ELR (cell line): ENCODE results near the gene FXYD1.
"Not testable (repeated sequence)": the region's sequence is repeated elsewhere in the genome, so short reads cannot be mapped to it uniquely, and the experiment has no call there.

Experiments
- DNase-seq: peaks from one replicate; pipeline ENCODE4 v3.0.0-alpha.2; 2015; ENCODE audit warnings: low read depth

FXYD1 gene

DNA sequence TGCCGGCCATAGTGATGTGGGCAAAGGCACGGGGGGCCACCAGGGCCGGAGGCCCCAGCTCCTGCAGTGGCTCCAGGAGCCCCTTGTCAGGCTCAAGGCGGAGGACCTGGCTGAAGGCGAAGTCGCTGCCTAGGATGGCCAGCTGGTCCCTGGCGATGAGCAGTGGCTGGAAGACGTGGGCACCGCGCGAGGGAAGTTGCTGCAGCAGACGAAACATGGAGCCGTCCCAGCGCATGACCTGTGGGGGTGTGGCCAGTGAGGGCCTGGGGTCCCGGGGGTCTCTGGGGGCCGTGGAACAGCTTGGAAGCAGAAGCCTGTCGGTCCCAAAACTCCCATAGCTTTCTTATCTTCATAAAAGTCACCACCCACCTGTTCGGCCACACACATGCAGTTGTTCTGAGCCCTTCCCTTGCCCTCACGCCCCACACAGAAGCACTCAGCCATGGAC lies 13.3 kb upstream of the FXYD1 start:
- no peak for DNase-seq

DNA sequence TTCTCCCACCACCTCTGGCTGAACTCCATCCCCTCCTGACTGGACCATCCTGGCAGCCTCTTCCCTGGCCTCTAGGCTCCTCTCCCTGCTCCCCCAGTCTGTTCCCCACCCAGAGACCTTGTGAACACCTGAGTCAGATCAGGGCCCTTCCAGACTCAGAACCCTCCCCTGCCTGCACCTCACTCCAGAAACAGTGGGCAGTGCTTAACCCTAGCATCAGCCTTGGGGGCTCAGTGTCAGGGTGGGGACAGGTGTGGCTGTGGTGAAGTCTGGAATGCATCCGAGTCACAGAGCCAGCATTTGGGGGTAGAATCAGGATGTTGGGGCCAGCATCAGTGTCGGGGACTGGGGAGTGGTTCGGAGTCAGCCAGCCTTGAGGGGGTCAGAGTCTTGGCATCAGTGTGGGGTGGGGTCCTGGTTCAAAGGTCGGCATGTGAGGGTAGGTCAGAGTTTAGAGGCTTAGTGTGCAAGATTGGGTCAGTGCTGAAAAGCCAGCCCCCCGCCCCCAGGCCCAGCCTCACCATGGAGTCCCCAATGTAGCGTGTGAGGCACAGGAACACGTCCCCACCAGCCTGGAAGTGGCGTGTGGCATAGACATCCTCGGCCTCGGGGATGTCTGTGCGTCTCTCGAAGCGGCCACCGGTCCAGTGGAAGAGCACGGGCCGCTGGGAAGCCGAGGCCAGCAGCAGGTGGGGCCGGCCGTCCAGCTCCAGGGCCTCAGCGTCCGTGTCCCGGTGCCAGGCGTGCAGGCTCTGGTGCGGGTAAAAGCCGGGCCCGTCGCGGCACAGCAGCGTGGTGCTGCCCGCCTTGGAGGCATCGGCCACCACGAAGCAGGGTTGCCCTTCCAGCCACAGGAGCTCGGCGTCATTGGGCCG lies 12.6 kb upstream of the FXYD1 start:
- DNase-seq = no peak

DNA sequence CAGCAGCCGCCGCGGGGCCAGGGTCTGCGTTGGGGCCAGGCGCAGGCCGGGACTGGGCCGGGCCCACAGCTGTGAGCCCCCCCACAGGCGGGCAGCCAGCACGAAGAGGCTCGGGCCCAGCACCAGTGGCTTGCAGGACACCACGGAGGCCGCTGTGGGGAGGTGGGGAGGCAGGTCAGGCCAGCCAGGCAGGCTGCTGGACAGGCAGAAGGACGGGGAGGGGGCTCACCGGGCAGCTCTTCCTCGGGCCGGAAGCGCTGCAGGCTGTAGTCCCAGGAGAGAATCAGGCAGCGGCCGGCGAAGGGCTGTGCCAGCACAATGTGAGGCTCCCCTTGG lies 12.0 kb upstream of the FXYD1 start:
- DNase-seq = no peak

DNA sequence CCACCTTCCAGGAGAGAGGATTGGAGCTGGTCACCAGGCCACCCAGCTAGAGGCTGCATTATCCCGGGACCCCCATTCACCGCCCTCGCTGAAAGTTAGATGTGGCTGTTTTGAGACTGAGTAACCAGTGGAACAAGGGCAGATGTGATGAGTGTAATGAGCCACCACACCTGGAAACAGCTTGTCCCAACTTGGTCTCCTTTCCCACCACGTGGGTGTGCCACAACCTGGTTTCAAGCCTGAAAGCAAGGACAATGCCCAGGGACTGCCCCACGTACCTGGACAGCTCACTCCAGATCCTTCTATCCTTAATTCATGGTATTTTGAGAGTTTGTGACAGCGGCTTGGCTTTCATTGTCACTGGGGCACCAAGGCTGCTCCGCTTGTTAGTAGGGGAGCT lies 10.8 kb upstream of the FXYD1 start:
- no peak for DNase-seq

DNA sequence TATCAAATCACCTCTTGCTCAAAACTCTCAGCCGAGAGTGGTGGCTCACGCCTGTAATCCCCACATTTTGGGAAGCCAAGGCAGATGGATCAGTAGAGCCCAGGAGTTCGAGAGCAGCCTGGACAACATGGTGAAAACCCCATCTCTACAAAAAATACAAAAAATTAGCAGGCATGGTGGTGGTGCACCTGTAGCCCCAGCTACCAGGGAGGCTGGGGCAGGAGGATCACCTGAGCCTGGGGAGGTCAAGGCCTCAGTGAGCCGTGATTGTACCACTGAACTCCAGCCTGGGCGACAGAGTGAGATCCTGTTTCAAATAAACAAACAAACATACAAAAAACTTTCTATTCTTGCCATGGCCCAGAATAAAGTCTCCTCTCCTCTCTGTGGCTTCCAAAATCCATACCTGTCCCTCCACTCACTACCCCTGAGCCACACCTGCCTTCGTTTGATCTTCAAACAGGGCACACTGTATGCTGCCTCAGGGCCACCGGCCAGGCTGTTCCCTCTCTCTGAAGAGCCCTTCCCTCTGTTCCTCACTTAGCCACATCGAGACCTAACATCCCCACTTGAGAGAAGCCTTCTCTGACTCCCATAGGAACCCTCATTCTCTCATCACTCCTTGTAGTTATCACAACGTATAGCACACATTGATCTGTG lies 10.1 kb upstream of the FXYD1 start:
- DNase-seq = no peak

DNA sequence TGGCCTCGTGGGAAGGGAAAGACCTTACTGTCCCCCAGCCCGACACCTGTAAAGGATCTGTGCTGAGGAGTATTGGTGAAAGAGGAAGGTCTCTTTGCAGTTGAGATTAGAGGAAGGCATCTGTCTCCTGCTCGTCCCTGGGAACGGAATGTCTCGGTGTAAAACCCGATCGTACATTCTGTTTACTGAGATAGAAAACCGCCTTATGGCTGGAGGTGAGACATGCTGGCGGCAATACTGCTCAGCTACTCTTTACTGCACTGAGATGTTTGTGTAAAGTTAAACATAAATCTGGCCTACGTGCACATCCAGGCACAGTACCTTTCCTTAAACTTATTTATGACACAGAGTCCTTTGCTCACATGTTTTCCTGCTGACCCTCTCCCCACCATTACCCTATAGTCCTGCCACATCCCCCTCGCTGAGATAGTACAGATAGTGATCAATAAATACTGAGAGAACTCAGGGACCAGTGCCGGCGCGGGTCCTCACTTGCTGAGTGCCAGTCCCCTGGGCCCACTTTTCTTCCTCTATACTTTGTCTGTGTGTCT lies 8.8 kb upstream of the FXYD1 start:
- DNase-seq = not testable (repeated sequence)

DNA sequence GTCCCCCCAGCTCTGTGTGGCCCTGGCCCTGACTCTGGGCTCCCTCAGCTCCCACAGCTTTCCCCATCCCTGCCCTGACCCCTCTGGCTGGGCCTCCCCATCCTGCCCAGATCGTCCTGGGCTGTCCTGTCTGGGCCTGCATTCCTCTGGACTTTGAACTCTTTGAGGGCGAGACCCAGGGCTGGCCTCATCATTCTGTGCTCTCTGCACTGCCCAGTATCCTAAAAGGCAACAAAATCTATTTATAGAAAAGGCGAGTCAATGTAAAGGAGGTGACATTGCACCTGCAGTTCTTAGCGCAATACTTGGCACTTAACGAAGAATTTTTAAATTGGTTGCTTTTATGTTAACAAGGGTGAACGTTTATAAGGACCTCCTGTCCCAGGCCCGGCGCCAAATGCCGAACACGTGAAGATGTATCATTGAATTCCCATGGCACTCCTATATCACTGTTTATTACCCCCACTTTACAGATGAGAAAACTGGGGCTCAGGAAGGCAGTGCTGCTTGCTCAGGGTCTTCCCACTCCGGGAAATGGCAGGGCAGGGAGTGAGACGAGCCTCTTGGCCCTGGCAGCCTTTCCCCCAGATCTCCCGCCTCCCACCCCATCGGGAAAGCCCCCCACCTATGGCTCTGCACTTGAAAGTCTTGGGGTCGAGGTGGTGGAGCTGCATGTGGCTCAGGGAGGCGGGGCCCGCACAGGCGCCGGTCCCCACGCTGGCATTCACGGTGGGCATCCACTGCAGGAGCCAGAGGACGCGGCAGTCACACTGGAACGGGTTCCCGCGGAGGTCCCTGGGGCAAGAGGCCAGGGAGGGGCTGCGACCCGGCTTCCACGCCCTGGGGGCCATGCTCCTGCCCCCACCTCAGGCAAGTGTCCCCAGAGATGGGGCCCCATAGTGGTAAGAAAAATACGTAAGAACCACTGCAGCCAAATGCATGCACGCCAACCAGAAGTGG lies 7.6 kb upstream of the FXYD1 start:
- no peak for DNase-seq

DNA sequence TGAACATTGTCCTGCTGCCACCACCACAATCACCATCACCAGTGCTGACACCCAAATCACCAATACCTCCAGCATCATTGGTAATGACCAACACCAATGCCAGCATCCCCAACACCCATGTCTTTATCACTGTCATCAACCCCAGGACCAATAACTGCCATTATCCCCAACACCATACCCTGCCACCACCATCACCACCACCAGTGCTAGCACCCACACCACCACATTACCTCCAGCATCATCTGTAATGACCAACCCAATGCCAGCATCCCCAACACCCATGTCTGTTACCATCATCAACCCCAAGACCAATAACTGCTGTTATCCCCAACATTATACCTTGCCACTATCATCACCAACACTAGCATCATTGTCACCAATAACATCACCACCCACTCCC lies 6.4 kb upstream of the FXYD1 start:
- DNase-seq = no peak

DNA sequence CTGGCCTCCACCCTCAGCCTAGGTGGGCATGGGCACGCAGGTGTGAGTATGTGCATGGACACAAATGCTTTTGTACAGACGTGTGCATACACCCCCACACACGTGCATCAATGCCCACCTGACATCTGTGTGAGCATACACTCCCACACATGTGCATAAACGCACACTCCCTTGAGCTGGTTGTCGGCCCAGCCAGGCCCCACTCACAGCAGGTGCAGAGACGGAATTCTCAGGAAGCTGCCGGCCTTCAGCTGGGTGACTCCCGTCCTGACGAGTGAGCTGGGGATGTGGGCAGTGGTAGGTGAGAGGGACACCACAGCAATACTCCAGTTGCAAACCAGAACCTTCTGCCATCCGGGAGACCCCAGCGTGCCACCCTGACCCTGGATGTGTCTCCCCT lies 4.8 kb upstream of the FXYD1 start:
- no peak for DNase-seq

DNA sequence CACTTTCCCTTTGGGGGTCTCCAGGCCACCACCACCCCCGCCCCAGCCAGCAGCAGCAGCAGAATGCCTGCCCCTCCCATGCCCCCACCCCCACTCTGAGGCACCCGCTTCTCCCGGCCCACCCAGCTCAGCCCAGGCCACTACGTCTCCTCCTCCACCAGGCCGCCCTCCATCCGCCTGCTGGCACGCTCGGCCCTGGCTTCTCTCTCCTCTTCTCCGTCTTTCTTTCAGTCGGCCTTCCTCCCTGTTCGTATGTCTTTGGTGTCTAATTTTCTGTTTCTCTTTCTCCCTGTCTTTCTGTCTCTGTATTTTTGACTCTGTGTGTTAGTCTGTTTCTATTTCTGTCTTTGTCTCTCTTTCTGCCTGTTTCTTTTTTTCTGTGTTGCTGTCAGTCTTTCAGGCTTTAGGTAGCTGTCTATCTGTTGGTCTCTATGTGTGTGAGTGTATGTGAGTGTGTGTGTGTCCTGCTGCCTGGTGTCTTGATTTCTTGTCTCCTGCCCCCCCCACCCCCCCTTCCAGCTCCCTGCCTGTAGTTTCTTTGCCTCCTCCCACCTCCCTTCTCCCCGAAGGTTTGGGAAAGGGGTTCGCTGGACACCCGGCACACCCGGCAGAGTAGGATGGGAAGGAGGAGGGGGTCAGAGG lies 3.9 kb upstream of the FXYD1 start, which contains the start of gene LGI4:
LGI4 (minus strand) TSS at position 459 of the 642 bp plus-strand sequence; CDS start at position 80, 379 bp downstream.
- no peak for DNase-seq

DNA sequence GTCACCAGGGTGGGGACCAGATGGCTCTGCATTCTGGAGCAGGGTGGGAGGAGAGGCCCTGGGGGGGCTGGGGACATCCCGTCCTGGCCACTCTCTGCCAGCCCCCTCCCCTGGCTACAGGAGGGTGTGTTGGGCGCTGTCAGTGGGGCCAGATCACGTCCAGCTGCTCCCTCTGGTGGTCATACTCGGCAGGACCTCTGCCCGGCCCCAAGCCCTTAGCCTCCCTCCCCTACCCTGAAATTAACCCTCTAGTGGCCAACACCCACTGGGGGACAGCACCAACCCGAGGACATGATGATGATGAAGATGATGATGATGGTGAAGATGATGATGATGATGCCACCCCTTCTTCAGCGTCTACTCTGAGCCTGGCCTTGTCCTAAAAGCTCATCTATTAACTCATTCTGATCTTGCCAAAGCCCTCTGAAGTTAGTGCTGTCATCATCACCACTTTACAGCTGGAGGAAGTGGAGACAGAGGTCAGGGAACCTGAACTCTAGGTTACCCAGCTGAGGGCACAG lies 3.2 kb upstream of the FXYD1 start:
- DNase-seq = peak; percentile 67

DNA sequence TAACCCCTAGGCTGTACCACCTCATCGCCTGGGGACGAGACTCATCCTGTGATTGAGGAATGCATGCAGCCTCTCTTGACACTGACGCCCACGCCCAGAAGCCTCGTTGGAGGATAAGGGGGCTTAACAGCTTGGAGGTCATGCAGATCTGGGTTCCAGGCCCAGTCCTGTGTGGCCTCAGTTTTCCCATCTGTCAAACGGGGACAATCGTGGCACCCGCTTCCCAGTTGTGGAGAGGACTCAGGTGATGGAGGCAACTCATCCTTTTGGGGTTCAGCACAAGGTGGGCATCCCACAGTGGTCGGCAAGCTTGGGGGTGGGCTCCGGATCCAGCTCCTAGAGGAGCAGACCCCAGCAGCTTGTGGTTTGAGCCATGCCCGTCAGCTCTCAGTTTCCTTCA lies 2.4 kb upstream of the FXYD1 start:
- DNase-seq = no peak

DNA sequence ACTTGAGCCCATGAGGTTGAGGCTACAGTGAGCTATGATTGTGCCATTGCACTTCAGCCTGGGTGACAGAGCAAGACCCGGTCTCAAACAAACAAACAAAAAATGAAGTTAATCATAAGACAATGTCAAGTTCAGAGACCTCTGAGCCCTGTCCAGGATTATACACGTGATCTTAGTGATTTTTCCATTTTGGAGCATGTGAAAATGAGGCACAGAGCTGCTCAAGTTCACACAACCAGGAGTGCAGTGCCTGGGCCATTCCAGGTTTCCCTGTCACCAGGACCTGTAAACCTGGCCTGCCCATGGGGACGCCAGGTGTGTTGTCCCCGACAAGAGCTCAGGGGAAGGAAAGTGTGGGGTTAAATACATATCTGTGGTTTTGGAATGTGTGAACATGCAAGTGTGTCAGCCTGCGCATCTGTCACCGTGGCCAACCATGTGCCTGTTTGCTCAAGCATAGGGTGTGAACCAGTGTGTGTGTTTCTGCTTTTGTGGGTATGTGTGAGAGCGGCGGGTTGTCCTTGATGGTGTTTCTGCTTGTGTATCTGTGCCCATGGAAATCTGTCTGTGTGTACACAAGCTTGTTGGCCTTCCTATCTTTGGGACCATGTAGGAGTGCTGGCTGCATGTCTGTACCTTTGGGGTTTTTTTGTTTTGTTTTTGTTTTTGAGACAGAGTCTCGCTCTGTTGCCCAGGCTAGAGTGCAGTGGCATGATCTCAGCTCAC lies 1.5 kb upstream of the FXYD1 start:
- no peak for DNase-seq

DNA sequence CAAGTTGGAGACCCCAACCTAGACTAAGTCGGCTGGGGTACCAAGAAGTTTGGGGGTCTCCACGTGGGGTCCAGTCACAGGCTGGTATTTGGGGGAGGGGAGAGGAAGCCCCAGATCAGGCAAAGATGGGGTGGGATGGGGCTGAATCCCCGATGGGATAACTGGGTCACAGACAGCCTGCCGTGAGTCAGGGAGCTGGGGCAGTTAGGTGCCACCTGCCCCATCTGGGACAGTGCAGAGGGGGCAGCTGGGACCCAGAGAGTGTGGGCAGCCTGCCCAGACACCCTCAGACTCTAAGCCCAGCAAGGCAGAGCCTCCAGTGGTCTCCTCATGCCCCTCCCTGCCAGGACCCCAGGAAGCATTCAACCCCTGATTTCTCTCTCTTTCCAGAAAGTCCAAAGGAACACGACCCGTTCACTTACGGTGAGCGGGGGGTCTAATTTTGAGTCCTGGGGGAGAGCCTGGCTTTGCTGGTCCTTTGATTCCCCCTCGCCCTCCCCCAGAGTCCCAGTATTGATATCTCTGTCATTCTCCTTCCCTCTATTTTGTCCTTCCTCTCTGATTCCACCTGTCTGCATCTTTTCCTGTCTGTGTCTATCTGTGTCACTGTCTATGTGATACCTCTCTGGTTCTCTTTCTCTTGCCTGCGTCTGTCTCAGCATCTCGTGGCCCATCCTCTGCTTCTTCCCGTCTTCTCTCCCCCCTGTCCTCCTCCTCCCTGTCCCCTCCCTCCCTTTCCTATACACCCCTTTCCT lies 1.8 kb downstream of the FXYD1 start:
- no peak for DNase-seq

DNA sequence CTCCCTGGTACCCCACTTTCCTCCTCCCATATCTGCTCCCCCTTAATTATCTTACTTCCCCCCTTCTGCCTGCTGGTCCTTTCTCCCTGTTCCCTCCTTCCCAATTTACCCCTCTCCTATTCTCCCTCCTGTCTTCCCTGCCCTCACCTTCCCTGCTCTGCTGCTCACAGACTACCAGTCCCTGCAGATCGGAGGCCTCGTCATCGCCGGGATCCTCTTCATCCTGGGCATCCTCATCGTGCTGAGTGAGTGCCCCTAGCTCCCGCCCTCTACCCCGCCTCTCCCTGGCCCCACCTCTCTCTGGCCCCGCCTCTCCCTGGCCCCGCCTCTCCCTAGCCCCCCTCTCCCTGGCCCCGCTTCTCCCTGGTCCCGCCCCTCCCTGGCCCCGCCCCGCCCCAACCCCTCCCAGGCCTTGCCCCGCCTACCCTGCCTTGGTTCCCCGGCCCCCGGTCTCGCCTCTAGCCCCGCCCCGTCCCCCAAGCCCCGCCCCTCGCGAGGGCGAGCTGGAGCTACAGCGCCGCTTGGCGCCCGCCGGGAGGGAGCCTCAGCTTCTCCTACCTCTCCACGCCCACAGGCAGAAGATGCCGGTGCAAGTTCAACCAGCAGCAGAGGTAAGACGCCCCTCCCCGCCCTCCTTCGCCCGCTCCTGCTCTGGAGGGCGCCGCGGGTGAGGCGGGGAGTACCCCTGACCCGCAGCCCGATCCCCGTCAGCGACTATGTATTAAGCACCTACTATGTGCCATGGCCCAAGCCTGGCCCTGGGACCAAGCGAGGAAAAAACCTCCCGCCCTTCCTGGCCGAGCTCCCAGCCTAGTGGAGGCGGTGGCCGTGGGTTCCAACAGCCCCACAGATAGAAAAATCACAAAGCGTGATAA lies 2.6 kb downstream of the FXYD1 start:
- peak; percentile 91 for DNase-seq

DNA sequence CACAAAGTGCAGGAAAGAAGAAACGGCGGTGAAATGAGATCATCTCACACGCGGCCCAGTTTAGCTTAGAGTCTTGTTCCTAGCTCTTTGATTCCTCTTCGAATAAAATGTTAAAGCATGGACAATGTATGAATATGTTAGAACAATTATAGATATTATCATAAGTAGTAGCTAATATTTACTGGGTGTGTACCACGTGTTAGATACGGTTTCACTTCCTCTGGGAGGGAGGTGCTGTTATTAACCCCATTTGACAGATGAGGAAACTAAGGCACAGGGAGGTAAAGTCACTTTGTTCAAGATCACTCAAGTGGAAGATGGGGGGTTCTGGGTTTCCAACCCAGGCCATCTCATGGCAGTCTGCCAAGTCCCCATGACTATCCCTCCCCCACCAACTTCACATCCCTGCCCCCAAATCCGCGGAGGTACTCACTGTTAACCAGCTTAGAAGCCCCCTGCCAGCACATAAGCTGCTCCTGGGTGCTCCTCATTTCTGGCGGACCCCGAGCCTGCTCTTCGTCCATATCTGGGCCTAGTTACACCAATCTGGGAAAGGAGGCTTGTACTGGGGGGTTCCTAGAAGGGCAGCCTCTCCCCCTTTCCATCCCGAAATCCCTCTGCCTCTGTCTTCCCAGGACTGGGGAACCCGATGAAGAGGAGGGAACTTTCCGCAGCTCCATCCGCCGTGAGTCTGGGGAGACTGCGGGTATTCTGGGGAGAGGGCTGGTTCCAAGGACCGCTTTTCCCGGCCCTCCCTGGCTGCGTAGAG lies 3.4 kb downstream of the FXYD1 start:
- no peak for DNase-seq

DNA sequence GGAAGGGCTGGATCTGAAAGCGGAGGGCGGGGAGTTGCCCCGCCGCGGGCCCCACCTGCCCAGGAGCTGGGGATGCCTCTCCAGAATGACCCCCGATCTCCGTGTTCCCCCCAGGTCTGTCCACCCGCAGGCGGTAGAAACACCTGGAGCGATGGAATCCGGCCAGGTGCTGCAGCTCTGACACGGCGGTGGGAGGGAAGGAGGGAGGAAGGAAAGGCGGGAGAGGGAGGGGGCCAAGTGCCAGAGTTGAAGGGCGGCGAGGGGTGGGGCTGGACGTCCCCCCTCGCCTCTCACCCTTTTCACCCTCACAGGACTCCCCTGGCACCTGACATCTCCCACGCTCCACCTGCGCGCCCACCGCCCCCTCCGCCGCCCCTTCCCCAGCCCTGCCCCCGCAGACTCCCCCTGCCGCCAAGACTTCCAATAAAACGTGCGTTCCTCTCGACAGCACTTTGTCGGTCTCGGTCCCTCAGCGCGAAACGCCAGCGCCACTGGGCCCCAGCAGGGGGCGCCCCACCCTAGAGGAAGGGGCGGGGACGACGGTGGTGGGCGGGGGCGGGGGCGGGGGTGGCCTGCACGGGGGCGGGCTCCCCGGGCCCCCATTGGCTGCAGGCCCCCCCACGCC lies 4.1 kb downstream of the FXYD1 start:
- peak; percentile 63 for DNase-seq
